Thoracic aorta (tissue), 2 donors: ENCODE data around the gene SMIM35. TPM values are rescaled to one million over a fixed set of nuclear protein-coding genes. Genes with fewer than 3 reads are reported as not detected.

Experiments used
- ATAC-seq: fragments of 150-250 bp; one replicate; pipeline ENCODE4 v1.8.0; 2017; ENCODE audit warnings: low read depth; ENCODE audit not compliant: insufficient number of reproducible peaks, low FRiP score
- DNase-seq: peaks from one replicate; pipeline ENCODE4 v3.0.0-alpha.2; 2020; ENCODE audit warnings: low spot score
- H3K27ac ChIP-seq, 2 donors: fragments of 200-600 bp; sonication (generic); 1 replicate in 1 of 2; 2 replicates in 1 of 2; pipeline ENCODE4 v1.5.1; 2016; ENCODE audit warnings: mild to moderate bottlenecking in 2 of 2, moderate library complexity in 2 of 2
- H3K27me3 ChIP-seq: fragments of 200-600 bp; sonication (generic); replicated peaks from 2 replicates; pipeline ENCODE4 v1.6.0; 2016; ENCODE audit warnings: mild to moderate bottlenecking; ENCODE audit not compliant: insufficient read depth
- H3K36me3 ChIP-seq: fragments of 200-600 bp; sonication (generic); one replicate; pipeline ENCODE4 v1.5.1; 2016
- H3K4me1 ChIP-seq, 2 donors: fragments of 200-600 bp; sonication (generic); 1 replicate in 1 of 2; 2 replicates in 1 of 2; pipeline versions ENCODE4 v1.5.1 to v1.6.0; 2016; ENCODE audit warnings: low read depth in 2 of 2, mild to moderate bottlenecking in 1 of 2; ENCODE audit not compliant: control insufficient read depth in 1 of 2
- H3K4me3 ChIP-seq: fragments of 200-600 bp; sonication (generic); 2 replicates; pipeline ENCODE4 v1.5.1; 2016; ENCODE audit warnings: mild to moderate bottlenecking
- H3K9me3 ChIP-seq: fragments of 200-600 bp; sonication (generic); 2 replicates; pipeline ENCODE4 v1.5.1; 2016
- total RNA-seq, 2 donors: library from RNA; depleted of rRNA; stranded (reverse); fragments of >200 nt; gene quantifications; one replicate each; pipeline versions ENCODE4 v1.1.0 to v1.2.3, GENCODE V29; 2016
- TF ChIP-seq, protein P1 (sequence below): fragments of 200-600 bp; sonication (generic); IDR thresholded peaks from one replicate; pipeline ENCODE4 v1.5.1; 2019; ENCODE audit warnings: antibody characterized with exemption

The SMIM35 gene
- total RNA-seq, 2 donors from 2014 or later = not detected

DNA sequence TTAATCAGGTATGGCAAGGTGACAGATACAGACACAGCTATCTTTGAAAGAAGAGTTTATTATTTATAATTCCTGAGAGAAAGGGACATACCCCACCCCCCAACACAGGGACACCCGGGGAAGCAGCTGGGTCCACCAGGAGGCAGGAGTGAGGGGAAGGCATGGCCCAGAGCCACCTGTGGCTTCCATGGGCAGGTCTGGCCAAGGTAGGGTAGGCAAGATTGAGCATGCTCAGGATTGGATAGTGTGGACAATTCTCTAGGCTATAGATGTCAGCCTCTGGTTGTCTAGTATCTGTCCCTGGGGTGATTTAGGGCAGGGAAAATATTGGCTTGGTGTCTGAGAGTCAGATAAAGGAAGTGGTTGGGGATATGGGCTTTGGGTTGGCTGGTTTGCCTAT, 27.5 kb upstream of the SMIM35 start:
- no peaks in the 10 kb centered on the region for H3K9me3 ChIP-seq
- TF ChIP-seq, protein P1, sequence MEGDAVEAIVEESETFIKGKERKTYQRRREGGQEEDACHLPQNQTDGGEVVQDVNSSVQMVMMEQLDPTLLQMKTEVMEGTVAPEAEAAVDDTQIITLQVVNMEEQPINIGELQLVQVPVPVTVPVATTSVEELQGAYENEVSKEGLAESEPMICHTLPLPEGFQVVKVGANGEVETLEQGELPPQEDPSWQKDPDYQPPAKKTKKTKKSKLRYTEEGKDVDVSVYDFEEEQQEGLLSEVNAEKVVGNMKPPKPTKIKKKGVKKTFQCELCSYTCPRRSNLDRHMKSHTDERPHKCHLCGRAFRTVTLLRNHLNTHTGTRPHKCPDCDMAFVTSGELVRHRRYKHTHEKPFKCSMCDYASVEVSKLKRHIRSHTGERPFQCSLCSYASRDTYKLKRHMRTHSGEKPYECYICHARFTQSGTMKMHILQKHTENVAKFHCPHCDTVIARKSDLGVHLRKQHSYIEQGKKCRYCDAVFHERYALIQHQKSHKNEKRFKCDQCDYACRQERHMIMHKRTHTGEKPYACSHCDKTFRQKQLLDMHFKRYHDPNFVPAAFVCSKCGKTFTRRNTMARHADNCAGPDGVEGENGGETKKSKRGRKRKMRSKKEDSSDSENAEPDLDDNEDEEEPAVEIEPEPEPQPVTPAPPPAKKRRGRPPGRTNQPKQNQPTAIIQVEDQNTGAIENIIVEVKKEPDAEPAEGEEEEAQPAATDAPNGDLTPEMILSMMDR = no peak
- H3K27me3 ChIP-seq = no peaks in the 10 kb centered on the region
- no peak overlapping the region for H3K4me3 ChIP-seq
- no peaks in the 10 kb centered on the region for H3K36me3 ChIP-seq
- DNase-seq (no peak), ATAC-seq (no peak)
- no peaks in the 10 kb centered on the region for H3K4me1 ChIP-seq
- H3K27ac ChIP-seq = no peak overlapping the region

DNA sequence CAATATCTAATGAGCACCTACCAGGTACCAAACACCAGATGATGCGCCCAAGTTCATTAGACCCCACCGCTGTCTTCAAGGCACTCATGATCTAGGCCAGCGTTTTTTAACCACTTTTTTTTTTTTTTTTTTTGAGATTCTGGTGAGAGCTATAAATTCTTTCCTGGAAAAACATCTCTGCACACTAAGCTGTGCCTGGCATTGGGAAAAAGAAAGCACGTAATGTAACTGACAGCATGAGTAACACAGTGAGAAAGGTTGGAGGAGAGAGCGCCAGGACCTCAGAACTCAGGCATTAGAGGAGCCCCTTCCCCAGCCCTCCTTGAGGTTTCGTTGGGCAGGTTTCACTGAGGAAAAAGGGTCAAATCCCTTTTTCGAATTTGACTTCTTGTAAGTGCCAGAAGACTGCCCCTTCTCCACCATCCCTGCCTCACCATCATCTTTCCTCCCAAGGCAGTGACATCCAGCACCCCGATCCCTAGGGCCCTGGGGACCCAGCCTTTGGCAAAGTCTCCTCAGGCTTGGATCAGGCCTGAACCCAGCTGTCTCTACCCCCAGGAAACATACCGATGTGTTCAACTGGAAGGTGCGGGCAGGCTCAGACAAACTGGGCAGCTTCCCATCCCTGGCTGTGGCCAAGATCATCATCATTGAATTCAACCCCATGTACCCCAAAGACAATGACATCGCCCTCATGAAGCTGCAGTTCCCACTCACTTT, 26.1 kb upstream of the SMIM35 start:
- no peaks in the 10 kb centered on the region for H3K27me3 ChIP-seq
- H3K9me3 ChIP-seq = no peaks in the 10 kb centered on the region
- H3K36me3 ChIP-seq = no peaks in the 10 kb centered on the region
- H3K4me3 ChIP-seq = no peak overlapping the region
- ATAC-seq = no peak
- no peak overlapping the region for H3K27ac ChIP-seq
- DNase-seq = no peak
- no peaks in the 10 kb centered on the region for H3K4me1 ChIP-seq
- TF ChIP-seq, protein P1 = no peak

DNA sequence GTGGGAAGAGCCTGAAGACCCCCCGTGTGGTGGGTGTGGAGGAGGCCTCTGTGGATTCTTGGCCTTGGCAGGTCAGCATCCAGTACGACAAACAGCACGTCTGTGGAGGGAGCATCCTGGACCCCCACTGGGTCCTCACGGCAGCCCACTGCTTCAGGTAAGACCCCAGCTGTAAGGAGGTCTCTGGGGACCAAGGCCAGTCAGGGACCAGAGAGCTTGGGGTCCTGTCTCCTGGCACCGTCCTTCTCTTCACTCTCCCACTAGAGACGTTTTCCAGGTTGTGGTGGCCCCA, 24.9 kb upstream of the SMIM35 start:
- ATAC-seq = no peak
- Histone ChIP-seq H3K4me1 (no peaks in the 10 kb centered on the region), H3K4me3 (no peak overlapping the region), H3K9me3 (no peaks in the 10 kb centered on the region), H3K36me3 (no peaks in the 10 kb centered on the region), H3K27me3 (no peaks in the 10 kb centered on the region), H3K27ac (no peak overlapping the region)
- DNase-seq = no peak
- TF ChIP-seq, protein P1 = no peak

DNA sequence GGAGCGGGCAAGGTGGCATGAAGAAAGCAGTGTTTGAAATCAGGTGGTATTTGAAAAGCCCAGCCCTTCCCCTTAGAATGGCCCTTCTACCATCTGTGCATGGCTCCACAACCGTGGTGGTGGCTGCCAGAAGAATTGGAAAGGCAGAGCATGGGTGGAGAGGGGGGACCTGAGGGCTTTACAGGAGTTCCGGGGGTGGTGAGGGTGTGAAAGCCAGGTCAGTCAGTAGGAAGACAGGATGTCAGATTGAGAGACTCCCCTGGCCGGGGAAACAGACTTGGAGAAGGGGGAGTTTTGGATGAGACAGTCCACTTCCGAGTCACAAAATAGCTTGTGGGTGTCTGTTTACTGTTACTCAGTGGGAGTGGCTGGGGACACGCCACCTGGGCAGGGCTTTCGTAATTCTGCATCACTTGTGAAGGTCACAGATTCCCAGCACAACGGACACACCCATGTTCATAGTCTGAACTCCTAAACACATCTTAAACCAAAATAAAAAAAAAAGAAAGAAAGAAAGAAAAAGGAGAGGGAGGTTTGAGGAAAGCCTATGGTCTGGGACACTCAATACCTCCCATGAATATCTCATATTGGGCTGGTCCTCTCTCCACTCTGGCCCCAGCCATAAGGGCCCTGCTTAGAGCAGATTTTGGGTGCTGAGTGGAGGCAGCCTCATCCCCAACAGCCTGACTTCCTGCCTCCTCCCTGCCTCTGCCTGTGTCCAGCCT, 24.4 kb upstream of the SMIM35 start:
- TF ChIP-seq, protein P1 = no peak
- no peaks in the 10 kb centered on the region for H3K36me3 ChIP-seq
- H3K27ac ChIP-seq = no peak overlapping the region
- no peaks in the 10 kb centered on the region for H3K9me3 ChIP-seq
- no peaks in the 10 kb centered on the region for H3K27me3 ChIP-seq
- ATAC-seq = no peak
- H3K4me1 ChIP-seq = no peaks in the 10 kb centered on the region
- no peak for DNase-seq
- no peak overlapping the region for H3K4me3 ChIP-seq

DNA sequence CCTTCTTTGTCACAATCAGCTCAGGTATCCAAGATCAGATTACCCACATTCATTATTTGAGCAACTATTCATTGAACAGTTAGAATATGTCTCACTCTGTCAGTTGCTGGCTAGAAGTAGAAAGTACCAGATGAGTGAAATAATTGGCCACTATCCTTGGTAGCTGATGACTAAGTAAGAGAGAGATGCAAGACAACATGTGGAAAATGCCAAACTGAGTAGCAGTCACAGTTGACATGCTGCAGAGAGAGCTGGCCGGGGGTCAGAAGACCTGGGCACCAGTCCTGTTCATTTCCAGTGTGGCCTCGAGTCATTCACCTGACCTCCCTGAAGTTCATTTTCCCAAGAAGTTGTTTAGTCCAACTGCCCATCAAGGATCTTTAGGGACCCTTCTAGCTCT, 22.5 kb upstream of the SMIM35 start:
- DNase-seq = no peak
- no peaks in the 10 kb centered on the region for H3K4me1 ChIP-seq
- ATAC-seq = no peak

More for the DNA sequence above, 22.5 kb upstream of the SMIM35 start:
- Histone ChIP-seq H3K27ac (no peak overlapping the region), H3K4me3 (no peak overlapping the region), H3K9me3 (no peaks in the 10 kb centered on the region), H3K27me3 (no peaks in the 10 kb centered on the region), H3K36me3 (no peaks in the 10 kb centered on the region)
- TF ChIP-seq, protein P1 = no peak
